ENCODE results near the gene ARHGAP26.

DNA sequence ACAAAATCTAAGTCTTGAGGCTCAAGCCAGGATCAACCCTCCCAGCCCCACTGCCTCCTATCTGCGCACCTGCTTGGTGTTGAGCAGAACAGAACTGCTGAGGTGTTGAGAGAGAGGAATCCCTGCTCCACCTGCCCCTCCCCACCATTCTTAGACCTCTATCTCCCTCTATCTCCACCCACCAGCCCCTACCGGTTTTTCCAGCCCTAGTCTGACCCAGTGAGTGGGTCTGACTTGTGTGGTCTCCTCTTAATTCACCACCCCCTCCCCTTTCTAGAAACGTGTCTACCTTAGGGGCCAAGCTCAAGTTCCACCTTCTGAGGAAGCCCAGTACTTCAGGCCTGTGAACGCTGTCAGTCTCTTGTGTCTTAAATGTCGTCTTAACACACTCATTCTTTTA, 93.7 kb downstream of the ARHGAP26 start:
- TF ChIP-seq RAD21 (IDR thresholded peaks at IDR 0.05) (no peak), YY1 (IDR thresholded peaks at IDR 0.05) (no peak), RXRA (IDR thresholded peaks at IDR 0.05) (no peak), TAF1 (conservative IDR thresholded peaks at IDR 0.05) (no peak)
- TF ChIP-seq, protein P1, sequence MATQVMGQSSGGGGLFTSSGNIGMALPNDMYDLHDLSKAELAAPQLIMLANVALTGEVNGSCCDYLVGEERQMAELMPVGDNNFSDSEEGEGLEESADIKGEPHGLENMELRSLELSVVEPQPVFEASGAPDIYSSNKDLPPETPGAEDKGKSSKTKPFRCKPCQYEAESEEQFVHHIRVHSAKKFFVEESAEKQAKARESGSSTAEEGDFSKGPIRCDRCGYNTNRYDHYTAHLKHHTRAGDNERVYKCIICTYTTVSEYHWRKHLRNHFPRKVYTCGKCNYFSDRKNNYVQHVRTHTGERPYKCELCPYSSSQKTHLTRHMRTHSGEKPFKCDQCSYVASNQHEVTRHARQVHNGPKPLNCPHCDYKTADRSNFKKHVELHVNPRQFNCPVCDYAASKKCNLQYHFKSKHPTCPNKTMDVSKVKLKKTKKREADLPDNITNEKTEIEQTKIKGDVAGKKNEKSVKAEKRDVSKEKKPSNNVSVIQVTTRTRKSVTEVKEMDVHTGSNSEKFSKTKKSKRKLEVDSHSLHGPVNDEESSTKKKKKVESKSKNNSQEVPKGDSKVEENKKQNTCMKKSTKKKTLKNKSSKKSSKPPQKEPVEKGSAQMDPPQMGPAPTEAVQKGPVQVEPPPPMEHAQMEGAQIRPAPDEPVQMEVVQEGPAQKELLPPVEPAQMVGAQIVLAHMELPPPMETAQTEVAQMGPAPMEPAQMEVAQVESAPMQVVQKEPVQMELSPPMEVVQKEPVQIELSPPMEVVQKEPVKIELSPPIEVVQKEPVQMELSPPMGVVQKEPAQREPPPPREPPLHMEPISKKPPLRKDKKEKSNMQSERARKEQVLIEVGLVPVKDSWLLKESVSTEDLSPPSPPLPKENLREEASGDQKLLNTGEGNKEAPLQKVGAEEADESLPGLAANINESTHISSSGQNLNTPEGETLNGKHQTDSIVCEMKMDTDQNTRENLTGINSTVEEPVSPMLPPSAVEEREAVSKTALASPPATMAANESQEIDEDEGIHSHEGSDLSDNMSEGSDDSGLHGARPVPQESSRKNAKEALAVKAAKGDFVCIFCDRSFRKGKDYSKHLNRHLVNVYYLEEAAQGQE (IDR thresholded peaks at IDR 0.05) = no peak
- TF ChIP-seq, protein P2, sequence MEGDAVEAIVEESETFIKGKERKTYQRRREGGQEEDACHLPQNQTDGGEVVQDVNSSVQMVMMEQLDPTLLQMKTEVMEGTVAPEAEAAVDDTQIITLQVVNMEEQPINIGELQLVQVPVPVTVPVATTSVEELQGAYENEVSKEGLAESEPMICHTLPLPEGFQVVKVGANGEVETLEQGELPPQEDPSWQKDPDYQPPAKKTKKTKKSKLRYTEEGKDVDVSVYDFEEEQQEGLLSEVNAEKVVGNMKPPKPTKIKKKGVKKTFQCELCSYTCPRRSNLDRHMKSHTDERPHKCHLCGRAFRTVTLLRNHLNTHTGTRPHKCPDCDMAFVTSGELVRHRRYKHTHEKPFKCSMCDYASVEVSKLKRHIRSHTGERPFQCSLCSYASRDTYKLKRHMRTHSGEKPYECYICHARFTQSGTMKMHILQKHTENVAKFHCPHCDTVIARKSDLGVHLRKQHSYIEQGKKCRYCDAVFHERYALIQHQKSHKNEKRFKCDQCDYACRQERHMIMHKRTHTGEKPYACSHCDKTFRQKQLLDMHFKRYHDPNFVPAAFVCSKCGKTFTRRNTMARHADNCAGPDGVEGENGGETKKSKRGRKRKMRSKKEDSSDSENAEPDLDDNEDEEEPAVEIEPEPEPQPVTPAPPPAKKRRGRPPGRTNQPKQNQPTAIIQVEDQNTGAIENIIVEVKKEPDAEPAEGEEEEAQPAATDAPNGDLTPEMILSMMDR (IDR thresholded peaks at IDR 0.05; ENCODE audit: low read depth, low read length, missing input control) = no peak

Measured in liver (tissue), 3 donors.